ENCODE results near the gene LDHAL6A.

Gene LDHAL6A

DNA sequence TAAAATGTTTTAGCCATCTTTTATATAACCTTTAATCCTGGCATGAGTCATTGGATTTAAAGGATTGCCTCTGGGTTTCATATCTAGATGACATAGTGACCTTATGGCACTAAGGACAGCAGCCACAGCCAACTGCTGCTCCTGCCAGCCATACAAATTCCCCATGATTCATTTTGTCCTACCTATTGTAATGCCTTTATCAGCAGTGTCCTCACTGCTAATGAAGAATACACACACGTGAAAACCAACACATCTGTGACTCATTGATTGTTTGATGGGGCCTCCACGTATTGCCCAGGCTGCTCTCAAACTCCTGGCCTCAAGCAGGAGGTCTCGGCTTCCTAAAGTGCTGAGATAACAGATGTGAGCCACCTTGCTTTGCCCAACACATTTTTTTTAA lies 1.8 kb downstream of the LDHAL6A start:
- no peaks in the 10 kb centered on the region for H3K9me3 ChIP-seq (ENCODE audit: control insufficient read depth, low read length)
- WGBS, 2 experiments (ENCODE audit: insufficient coverage in 2 of 2) = 50 to 79% methylated on average over 2 of the region's 3 CpGs

DNA sequence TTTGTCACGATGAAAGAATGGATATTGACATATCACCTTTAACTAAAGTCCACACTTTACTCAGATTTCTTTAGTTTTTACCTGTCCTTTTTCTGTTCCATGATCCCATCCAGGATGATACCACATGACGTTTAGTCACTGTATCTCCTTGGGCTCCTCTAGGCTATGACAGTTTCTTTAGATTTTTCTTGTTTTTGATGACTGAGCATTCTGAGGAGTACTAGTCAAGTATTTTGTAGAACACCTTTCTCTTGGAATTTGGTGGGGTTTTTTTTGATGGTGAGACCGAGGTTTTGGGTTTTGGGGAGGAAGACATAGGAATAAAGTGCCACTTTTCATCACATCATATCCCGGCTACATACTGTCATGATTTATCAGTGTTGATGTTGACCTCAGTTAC lies 4.0 kb downstream of the LDHAL6A start:
- no peaks in the 10 kb centered on the region for H3K9me3 ChIP-seq (ENCODE audit: control insufficient read depth, low read length)
- no CpG with 5 or more reads among the region's 4 CpGs for WGBS, 2 experiments (ENCODE audit: insufficient coverage in 2 of 2)
- H3K4me3 ChIP-seq (ENCODE audit: extremely low read depth, insufficient read depth, low read length, poor library complexity, severe bottlenecking) = no peak overlapping the region
- H3K4me1 ChIP-seq (ENCODE audit: control insufficient read depth, insufficient read depth, low read length, poor library complexity, severe bottlenecking) = no peaks in the 10 kb centered on the region
- H3K27ac ChIP-seq (ENCODE audit: low read depth, low read length, severe bottlenecking) = no peak overlapping the region
- H3K36me3 ChIP-seq (ENCODE audit: control insufficient read depth, insufficient read depth, low read length) = no peaks in the 10 kb centered on the region

More for the DNA sequence above, 1.8 kb downstream of the LDHAL6A start:
- Histone ChIP-seq H3K4me1 (ENCODE audit: control insufficient read depth, insufficient read depth, low read length, poor library complexity, severe bottlenecking) (no peaks in the 10 kb centered on the region), H3K27ac (ENCODE audit: low read depth, low read length, severe bottlenecking) (no peak overlapping the region), H3K36me3 (ENCODE audit: control insufficient read depth, insufficient read depth, low read length) (no peaks in the 10 kb centered on the region), H3K4me3 (ENCODE audit: extremely low read depth, insufficient read depth, low read length, poor library complexity, severe bottlenecking) (no peak overlapping the region)

DNA sequence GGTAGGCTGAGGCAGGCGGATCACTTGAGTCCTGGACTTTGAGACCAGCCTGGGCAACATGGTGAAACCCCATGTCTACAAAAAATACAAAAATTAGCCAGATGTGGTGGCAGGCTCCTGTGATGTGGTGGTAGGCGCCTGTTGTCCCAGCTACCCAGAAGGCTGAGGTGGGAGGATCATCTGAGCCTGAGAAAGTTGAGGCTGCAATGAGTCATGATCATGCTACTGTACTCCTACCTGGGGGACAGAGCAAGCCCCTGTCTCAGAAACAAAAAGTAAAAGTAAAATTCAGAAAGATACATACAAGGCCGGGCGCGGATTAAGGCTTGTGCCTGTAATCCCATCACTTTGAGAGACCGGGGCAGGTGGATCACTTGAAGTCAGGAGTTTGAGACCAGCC lies 6.3 kb downstream of the LDHAL6A start:
- H3K9me3 ChIP-seq (ENCODE audit: control insufficient read depth, low read length) = no peaks in the 10 kb centered on the region
- no peak overlapping the region for H3K4me3 ChIP-seq (ENCODE audit: extremely low read depth, insufficient read depth, low read length, poor library complexity, severe bottlenecking)
- H3K4me1 ChIP-seq (ENCODE audit: control insufficient read depth, insufficient read depth, low read length, poor library complexity, severe bottlenecking) = no peaks in the 10 kb centered on the region
- H3K36me3 ChIP-seq (ENCODE audit: control insufficient read depth, insufficient read depth, low read length) = no peaks in the 10 kb centered on the region
- H3K27ac ChIP-seq (ENCODE audit: low read depth, low read length, severe bottlenecking) = no peak overlapping the region
- WGBS, 2 experiments (ENCODE audit: insufficient coverage in 2 of 2) = 91 to 98% methylated on average over 5 of the region's 6 CpGs

DNA sequence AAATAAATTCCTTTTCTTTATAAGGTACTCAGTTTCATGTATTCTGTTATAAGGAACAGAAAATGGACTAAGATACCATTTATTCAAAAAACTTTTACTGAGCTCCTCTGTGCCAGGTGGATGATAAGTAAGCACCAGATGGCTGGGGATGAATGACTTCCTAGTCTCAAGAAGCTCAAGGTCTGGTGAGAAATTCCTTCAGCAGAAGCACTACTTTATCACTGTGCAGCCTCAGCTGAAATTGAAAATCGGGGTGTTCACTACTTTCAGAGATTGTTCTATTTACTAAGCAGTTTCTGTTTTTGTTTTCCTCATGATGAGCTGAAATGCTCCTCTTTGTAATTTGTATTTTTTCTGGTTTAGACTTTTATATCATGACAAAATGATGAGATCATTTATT lies 7.8 kb downstream of the LDHAL6A start:
- H3K27ac ChIP-seq (ENCODE audit: low read depth, low read length, severe bottlenecking) = no peak overlapping the region
- no peaks in the 10 kb centered on the region for H3K9me3 ChIP-seq (ENCODE audit: control insufficient read depth, low read length)
- no peaks in the 10 kb centered on the region for H3K4me1 ChIP-seq (ENCODE audit: control insufficient read depth, insufficient read depth, low read length, poor library complexity, severe bottlenecking)
- H3K4me3 ChIP-seq (ENCODE audit: extremely low read depth, insufficient read depth, low read length, poor library complexity, severe bottlenecking) = no peak overlapping the region
- H3K36me3 ChIP-seq (ENCODE audit: control insufficient read depth, insufficient read depth, low read length) = no peaks in the 10 kb centered on the region
- WGBS, 2 experiments (ENCODE audit: insufficient coverage in 2 of 2) = no CpG with 5 or more reads among the region's 1 CpG

GRCh38 chr11:18466402-18466801 lies 10.7 kb downstream of the LDHAL6A start:
- Histone ChIP-seq H3K27ac (ENCODE audit: low read depth, low read length, severe bottlenecking) (no peak overlapping the region), H3K4me3 (ENCODE audit: extremely low read depth, insufficient read depth, low read length, poor library complexity, severe bottlenecking) (no peak overlapping the region), H3K9me3 (ENCODE audit: control insufficient read depth, low read length) (no peaks in the 10 kb centered on the region), H3K36me3 (ENCODE audit: control insufficient read depth, insufficient read depth, low read length) (no peaks in the 10 kb centered on the region), H3K4me1 (ENCODE audit: control insufficient read depth, insufficient read depth, low read length, poor library complexity, severe bottlenecking) (no peaks in the 10 kb centered on the region)
- WGBS, 2 experiments (ENCODE audit: insufficient coverage in 2 of 2) = 100% methylated on average over 1 to 2 of the region's 2 CpGs

- Histone ChIP-seq H3K4me3 (ENCODE audit: extremely low read depth, insufficient read depth, low read length, poor library complexity, severe bottlenecking) (no peak overlapping the region), H3K27ac (ENCODE audit: low read depth, low read length, severe bottlenecking) (no peak overlapping the region), H3K9me3 (ENCODE audit: control insufficient read depth, low read length) (no peaks in the 10 kb centered on the region), H3K4me1 (ENCODE audit: control insufficient read depth, insufficient read depth, low read length, poor library complexity, severe bottlenecking) (no peaks in the 10 kb centered on the region), H3K36me3 (ENCODE audit: control insufficient read depth, insufficient read depth, low read length) (no peaks in the 10 kb centered on the region)
- WGBS, 2 experiments (ENCODE audit: insufficient coverage in 2 of 2) = 86 to 100% methylated on average over 2 of the region's 2 CpGs
Observed at GRCh38 chr11:18468059-18468458, 12.4 kb downstream of the LDHAL6A start.

DNA sequence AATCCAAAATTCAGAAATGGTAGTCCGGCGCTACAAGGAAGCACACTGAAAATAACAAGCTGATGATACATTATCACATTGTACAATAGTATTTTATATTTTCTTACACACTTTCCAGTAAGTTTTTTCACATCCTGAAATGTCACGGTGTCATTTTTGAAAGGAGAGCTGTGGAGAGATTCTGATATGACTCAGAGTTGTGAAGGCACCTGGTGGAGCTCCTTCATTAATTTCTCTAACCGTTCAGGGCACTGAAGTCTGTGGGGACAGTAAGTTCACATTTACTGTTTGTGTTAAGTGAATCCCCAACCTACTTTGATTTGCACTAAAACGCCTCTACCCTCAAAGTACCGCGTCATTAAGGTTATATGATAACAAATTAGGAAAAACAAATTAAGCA lies 13.3 kb downstream of the LDHAL6A start:
- no peaks in the 10 kb centered on the region for H3K9me3 ChIP-seq (ENCODE audit: control insufficient read depth, low read length)
- H3K36me3 ChIP-seq (ENCODE audit: control insufficient read depth, insufficient read depth, low read length) = no peaks in the 10 kb centered on the region
- no peak overlapping the region for H3K4me3 ChIP-seq (ENCODE audit: extremely low read depth, insufficient read depth, low read length, poor library complexity, severe bottlenecking)
- H3K4me1 ChIP-seq (ENCODE audit: control insufficient read depth, insufficient read depth, low read length, poor library complexity, severe bottlenecking) = no peaks in the 10 kb centered on the region
- H3K27ac ChIP-seq (ENCODE audit: low read depth, low read length, severe bottlenecking) = no peak overlapping the region
- 86 to 100% methylated on average over 1 of the region's 7 CpGs for WGBS, 2 experiments (ENCODE audit: insufficient coverage in 2 of 2)

GRCh38 chr11:18471995-18472394 lies 16.3 kb downstream of the LDHAL6A start:
- no peak overlapping the region for H3K27ac ChIP-seq (ENCODE audit: low read depth, low read length, severe bottlenecking)
- H3K4me1 ChIP-seq (ENCODE audit: control insufficient read depth, insufficient read depth, low read length, poor library complexity, severe bottlenecking) = no peaks in the 10 kb centered on the region
- H3K4me3 ChIP-seq (ENCODE audit: extremely low read depth, insufficient read depth, low read length, poor library complexity, severe bottlenecking) = no peak overlapping the region
- 90 to 100% methylated on average over 1 to 2 of the region's 3 CpGs for WGBS, 2 experiments (ENCODE audit: insufficient coverage in 2 of 2)
- no peaks in the 10 kb centered on the region for H3K9me3 ChIP-seq (ENCODE audit: control insufficient read depth, low read length)
- peaks cover 21% of the 10 kb centered on the region for H3K36me3 ChIP-seq (ENCODE audit: control insufficient read depth, insufficient read depth, low read length)

GRCh38 chr11:18472587-18472986 lies 16.9 kb downstream of the LDHAL6A start:
- H3K9me3 ChIP-seq (ENCODE audit: control insufficient read depth, low read length) = no peaks in the 10 kb centered on the region
- no peak overlapping the region for H3K27ac ChIP-seq (ENCODE audit: low read depth, low read length, severe bottlenecking)
- peaks cover 26% of the 10 kb centered on the region for H3K36me3 ChIP-seq (ENCODE audit: control insufficient read depth, insufficient read depth, low read length)
- H3K4me1 ChIP-seq (ENCODE audit: control insufficient read depth, insufficient read depth, low read length, poor library complexity, severe bottlenecking) = no peaks in the 10 kb centered on the region
- H3K4me3 ChIP-seq (ENCODE audit: extremely low read depth, insufficient read depth, low read length, poor library complexity, severe bottlenecking) = no peak overlapping the region

- Histone ChIP-seq H3K9me3 (ENCODE audit: control insufficient read depth, low read length) (no peaks in the 10 kb centered on the region), H3K4me3 (ENCODE audit: extremely low read depth, insufficient read depth, low read length, poor library complexity, severe bottlenecking) (no peak overlapping the region), H3K27ac (ENCODE audit: low read depth, low read length, severe bottlenecking) (no peak overlapping the region), H3K36me3 (ENCODE audit: control insufficient read depth, insufficient read depth, low read length) (peaks cover 87% of the 10 kb centered on the region), H3K4me1 (ENCODE audit: control insufficient read depth, insufficient read depth, low read length, poor library complexity, severe bottlenecking) (no peaks in the 10 kb centered on the region)
- WGBS, 2 experiments (ENCODE audit: insufficient coverage in 2 of 2) = 100% methylated on average over 1 to 2 of the region's 4 CpGs
Observed at GRCh38 chr11:18479063-18479462, 23.4 kb downstream of the LDHAL6A start.

DNA sequence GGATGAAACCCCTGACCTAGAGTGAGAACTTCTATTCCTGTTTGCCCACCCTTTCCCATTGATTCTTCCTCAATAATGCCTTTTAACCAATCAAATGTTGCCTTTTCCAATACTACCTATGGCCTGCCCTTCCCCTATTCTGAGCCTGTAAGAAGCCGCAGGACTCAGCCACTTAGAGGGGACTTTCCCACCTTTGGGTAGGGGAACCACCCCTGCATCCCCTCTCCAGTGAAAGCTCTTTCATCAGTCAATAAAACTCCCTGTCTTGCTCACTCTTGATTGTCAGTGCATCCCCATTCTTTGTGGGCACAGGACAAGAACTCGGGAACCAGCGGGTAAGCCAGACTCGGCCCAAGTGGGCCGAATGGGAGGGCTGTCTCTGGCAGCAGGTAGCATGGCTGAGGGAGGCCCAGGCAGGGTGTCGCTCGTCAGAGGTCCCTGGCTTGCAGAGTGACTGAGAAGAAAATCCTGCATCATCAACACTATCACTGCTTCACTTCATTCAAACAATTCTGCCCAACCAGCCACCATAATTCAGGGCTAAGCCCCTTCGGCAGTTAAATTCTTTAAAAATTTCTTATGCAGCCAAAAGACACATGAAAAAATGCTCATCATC lies 30.4 kb downstream of the LDHAL6A start:
- no peak overlapping the region for H3K27ac ChIP-seq (ENCODE audit: low read depth, low read length, severe bottlenecking)
- WGBS, 2 experiments (ENCODE audit: insufficient coverage in 2 of 2) = 97 to 100% methylated on average over 6 to 8 of the region's 8 CpGs
- no peak overlapping the region for H3K4me3 ChIP-seq (ENCODE audit: extremely low read depth, insufficient read depth, low read length, poor library complexity, severe bottlenecking)
- H3K4me1 ChIP-seq (ENCODE audit: control insufficient read depth, insufficient read depth, low read length, poor library complexity, severe bottlenecking) = no peaks in the 10 kb centered on the region
- peaks cover 66% of the 10 kb centered on the region for H3K36me3 ChIP-seq (ENCODE audit: control insufficient read depth, insufficient read depth, low read length)
- H3K9me3 ChIP-seq (ENCODE audit: control insufficient read depth, low read length) = no peaks in the 10 kb centered on the region
